ENCODE measurements around the gene INSIG1.

The INSIG1 gene

DNA sequence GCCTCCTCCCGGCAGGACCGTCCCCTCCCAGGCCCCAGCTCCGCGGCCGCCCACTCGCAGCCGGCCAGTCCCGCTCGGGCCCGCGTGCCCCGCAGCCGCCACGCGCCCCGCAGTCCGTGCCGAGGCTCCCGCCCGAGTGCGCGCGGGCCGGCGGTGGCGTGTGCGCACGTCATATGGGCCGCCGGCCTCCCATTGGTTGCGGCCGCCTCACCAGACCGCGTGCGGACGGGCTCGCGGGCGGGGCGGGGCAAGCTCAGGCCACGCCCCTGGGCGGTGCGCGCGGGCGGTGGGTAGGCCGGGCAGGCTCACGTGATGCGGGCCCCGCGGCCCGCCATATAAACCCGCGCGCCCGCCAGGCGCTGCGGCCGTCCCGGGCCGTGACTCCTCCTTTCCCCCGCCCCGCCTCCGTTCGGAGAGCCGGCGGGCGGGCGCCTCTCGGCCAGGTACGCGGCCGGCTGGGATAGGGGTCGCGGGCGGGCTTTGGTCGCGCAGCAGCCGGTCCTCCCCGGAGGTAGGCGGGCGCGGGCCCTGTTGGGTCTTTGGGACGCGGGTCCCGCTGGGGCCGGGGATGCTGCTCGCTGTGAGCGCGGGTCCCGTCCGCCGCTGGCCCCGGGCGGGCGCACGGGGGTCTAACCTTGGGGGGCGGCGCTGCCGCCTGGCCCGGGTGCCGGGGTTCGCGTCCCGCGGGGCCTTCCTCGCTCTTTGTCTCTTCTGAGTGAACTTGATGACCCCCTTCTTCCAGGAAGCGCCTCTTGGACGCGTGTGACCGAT, at the start of gene INSIG1:
TSS of gene INSIG1 (plus strand) at position 362 of the 771 bp plus-strand sequence. CDS start at position 770, 408 bp downstream.
- in situ Hi-C loops (cut with MboI; ENCODE audit: low sequenced_read_pairs), result no loop called here

DNA sequence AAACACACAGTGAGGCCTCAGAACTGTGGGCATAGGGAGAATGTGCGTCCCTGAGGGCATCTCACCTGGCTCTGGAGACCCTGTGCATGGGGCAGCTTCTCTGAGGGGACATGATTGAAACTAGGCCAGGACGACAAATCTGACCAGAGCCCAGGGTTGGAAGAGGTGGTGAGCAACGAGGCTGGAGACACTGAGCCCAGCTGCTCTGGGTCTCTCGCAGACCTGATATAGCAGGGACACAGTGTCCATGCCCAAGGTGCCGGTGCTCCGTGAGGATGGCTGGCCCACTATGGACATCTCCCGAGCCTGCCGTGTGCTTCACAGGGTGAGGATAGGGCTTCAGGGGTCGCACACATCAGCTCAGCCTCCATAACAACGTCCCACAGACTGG, 49.3 kb upstream of the INSIG1 start:
- in situ Hi-C loops (cut with MboI; ENCODE audit: low sequenced_read_pairs), result no loop called here

DNA sequence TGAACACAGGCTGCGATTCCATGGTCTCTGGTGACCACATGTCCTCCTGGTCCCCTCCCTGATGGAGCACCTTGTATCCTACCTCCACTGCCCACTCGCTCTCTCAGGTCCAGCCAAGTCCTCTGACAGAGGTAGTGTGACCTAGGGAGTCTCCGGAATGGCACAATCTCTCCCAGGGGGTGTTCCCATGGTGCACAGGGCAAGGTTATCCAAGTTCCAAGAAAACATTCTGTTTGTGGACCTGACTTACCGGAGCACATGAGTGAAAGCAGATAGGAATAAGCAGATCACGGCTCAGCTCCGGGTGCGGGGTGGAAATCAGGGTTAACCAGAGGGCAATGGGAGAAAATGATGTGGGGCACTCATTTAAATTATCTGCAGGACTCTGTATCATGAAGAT, 45.8 kb upstream of the INSIG1 start:
- in situ Hi-C loops (cut with MboI; ENCODE audit: low sequenced_read_pairs), result no loop called here

DNA sequence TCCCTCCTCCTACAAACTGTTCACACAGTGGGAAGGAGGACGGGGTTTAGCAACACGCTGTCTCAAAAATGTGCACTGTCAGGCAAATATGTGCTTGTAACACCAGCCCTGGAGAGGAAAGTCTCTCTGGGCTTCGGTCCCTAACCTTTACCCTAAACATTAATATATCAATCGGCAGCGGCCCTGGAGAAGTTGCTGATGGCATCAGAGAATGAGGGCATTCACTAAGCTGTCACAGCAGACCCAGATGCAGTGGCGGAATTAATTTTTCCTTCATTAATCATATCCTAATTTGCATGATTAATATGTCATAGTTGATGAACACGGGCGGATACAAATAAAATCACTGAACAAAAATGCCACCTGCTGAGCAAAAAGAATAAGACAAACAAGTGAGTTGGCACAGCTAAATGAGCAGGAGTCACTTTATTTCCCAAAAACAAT, 45.2 kb upstream of the INSIG1 start:
- in situ Hi-C loops (cut with MboI; ENCODE audit: low sequenced_read_pairs), result no loop called here

DNA sequence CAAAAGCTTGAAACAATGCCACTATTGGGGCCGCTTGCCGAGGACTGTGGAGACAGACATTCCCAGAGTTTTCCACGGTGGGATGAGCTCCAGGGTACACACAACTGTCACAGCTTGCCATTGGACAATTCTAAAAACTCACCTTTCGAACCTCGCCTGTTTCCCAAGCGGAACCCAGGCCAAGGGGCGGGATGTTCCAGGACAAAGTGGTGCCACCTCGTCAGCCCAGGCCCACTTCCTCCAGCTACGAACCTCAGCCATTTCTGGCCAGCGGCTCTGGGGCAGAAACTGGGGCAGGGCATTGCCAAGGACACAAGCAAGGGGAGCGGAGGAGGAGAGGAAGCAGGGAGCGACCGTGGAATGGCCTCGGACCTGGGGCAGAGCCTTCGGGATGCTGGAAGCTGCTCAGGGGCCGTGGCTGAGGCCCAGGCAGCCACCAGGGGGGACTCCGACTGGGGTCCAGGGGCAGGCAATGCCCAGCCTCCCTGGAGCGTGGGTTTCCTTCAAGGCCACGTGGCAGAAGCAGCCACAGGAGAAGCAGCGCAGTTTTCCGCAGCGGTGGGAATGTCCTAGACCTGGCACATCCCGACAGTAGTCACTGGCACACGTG, 44.7 kb upstream of the INSIG1 start:
- in situ Hi-C loops (cut with MboI; ENCODE audit: low sequenced_read_pairs), result no loop called here

DNA sequence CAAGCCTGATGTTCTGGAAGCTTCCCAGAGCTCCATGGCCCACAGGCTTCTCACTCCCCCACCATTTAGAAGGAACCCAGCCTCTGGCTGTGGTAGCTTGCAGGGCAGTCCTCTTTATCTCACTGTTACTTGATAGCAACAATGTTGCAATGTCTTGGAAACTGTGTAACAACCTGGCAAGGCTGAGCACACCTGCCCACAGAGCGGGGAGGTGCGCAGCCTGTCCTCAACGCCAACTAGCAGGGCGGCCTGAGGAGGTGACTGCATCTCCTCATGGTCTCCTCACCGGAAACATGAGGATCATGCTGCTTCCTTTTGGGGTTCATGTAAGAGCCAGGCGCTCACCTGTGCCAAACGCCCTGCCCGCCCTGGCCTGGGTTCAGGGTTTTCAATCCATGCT, 43.7 kb upstream of the INSIG1 start:
- in situ Hi-C loops (cut with MboI; ENCODE audit: low sequenced_read_pairs), result no loop called here

DNA sequence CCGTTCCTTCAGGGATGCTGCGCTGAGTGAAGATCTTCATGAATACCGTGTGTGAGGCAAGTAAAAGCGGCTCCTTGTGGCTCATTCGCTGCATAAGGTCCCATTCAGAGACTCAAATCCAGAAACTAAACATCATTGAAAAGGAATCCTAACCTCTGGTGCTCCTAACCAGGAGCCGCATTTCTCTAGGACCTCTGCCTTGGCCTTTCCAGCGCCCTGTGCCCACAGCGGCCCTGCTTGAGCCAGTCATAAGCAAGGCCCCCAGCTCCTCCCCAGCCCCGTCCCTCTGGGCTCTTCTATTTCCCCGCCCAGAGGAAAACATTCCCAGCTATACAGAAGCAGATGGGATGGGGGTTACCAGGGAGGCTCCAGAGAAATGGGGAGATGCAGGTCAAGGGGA, 42.6 kb upstream of the INSIG1 start:
- in situ Hi-C loops (cut with MboI; ENCODE audit: low sequenced_read_pairs), result no loop called here

DNA sequence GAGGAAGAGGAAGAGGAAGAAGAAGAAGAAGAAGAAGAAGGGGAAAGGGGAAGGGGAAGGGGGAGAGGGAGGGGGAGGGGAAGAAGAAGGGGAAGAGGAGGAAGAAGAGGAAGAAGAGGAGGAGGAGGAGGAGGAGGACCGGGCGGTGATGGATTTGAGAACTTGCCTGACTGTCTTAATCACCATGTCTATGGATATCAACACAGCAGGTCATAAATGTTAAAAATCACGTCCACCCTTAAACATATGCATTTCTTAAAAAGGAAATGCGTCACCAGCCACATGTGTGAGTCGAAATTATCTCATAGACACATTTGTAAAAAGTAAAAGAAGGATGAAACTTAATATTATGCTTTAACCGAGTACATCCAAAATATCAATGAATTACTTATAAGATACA, 42.1 kb upstream of the INSIG1 start:
- in situ Hi-C loops (cut with MboI; ENCODE audit: low sequenced_read_pairs), result no loop called here

DNA sequence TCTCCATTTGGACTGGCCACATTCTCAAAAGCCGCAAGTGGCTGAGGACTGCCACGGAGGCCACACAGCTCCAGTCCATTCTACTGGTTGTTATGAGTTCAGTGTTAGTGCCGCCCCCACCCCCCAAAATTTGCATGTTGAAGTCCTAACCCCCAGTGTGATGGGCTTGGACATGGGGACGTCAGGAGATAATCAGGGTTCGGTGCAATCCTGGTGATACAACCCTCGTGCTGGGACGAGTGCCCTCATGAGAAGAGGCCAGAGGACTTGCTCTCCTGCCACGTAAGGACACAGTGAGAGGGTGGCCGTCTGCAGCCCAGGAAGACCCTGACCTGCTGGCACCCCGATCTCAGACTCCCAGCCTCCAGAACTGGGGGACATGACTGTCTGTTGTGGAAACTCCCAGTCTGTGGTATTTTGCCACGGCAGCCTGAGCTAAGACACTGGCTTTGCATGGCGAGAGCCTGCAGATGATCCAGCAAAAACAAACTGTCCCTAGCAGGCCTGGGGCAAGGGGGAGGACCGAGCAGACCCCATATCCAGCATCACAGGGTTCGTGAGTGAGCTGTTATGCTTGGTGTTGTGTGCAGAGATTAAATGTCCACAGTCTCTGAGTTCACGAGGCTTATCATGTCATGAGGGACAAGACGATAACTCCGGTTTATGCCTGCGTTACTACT, 41.5 kb upstream of the INSIG1 start:
- in situ Hi-C loops (cut with MboI; ENCODE audit: low sequenced_read_pairs), result no loop called here

DNA sequence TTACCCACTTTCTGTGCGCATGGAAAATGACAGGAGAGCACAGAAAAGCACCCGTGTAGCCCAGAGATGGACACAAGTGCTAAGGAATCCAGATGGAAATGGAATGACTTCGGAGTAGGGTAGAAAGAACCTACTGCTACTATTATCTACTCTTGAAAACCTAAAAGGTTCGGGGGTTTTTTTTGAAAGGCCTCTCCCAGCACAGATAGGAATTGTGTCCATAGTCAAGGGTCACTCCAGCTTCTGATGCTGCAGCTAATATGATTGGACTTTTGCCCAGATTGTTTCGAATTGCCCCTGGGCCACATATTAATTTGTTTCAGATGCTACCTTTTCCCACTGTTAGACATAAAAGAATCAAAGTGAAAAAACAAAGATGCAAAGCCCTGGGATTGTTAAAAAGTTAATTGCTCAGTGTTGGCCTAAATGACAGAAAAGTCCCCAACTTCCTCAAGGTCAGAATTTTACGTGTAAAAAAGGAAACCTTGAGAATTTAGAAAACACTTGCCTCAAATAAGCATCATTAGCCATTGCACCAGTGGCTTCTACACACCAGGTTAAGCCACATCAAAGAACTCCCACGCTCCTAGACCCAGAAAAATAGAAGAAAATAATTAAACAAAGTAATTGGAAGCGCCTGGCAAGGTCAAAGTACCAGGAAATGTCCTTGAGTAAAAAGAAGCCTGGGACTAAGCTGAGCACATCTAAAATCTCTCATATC, 40.8 kb upstream of the INSIG1 start:
- in situ Hi-C loops (cut with MboI; ENCODE audit: low sequenced_read_pairs), result no loop called here

DNA sequence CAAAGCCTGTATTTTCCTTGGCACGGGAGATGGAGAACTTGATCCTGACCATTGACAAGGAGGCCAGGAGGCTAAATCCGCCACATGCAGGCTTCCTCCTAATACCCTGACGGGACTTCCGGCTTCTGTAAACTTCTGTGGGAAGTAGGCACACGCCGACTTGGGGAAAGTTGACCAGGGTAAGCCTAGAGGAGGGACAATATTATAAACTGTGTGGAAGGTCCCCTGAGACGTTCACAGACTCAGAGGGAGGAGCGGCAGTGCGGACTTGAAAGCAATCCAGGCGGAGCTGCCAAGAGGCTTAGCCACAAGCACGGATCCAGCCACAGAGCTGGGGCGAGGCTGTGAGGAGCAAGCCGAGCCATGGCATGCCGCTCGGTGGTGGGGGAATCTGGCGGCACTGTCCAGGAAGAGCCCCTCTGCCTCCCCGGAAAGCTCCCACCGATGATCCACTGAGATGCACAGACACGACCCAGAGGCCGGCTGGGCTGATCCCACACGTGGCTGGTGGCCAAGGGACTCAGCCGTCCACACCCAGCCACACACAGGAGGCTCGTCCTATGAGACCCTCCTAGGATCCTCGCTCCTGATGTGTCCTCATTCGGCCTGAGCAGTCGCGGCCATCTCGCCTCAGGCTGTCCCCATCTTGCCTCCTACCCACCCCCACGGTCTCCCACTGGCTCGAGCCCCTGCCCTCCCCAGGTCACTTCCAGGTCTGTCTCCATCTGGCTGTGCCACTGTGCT, 40.0 kb upstream of the INSIG1 start:
- in situ Hi-C loops (cut with MboI; ENCODE audit: low sequenced_read_pairs), result no loop called here

DNA sequence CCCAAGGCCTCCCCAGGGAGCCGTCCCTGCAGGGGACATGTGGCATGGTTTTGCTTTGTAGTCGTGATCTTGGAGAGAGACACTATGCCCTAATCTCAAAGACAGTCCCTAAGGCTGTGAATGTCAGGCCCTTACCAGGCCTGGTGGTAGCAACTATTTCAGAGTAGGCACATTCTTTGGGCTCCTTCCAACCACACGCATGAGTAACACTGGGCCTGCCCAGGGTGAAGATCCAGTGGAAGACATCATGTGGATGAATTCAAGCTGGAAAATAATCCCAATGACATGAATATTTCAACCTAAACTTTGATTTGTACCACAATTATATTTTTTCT, 39.5 kb upstream of the INSIG1 start:
- in situ Hi-C loops (cut with MboI; ENCODE audit: low sequenced_read_pairs), result no loop called here

DNA sequence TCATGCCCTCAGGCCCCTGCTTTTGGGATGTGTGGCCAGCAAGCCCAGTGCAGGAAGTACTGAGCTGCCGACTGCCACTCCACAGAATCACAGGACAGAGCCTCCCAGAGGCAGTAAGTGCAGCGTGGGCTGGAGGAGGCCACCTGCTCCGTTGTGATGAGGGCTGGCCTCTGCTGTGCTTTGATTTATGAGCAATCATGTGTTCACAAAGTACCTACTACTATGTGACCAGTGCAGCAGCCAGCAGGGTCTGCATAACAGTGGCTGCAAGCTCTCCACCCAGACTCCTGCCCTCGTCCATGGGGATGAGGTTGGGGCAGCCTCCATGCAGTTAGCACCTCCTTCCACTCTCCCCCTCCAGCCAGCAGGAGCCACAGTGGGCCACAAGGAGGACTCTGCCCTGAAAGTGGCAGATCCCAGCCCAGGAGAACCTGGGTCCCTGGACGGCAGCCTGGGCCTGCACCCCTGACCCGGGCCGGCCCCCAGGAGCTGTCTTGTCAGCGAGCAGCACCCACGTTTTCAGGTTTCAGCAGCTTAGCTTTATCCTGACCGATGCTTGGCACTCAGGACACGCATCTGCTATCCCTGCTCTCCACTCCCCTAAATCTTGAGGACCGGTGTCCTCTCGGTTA, 37.7 kb upstream of the INSIG1 start:
- in situ Hi-C loops (cut with MboI; ENCODE audit: low sequenced_read_pairs), result no loop called here

DNA sequence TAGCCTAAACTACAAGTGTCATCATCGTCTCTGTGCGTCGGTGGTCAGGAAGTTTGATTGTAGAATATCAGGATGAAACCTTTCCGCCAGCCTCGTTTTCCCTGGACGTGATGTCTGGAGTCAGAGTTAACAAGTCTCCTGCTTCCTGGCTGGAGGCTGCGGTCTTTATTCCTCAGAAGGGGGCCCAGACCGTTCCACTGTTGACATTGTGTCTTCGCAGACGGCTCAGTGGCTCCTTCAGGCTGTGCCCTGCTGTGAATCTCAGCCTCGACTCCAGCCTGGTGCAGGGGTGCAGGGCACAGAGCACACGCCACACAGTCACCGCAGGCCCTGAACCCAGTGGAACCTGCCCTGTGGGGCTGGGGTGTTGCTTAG, 37.2 kb upstream of the INSIG1 start:
- in situ Hi-C loops (cut with MboI; ENCODE audit: low sequenced_read_pairs), result no loop called here

DNA sequence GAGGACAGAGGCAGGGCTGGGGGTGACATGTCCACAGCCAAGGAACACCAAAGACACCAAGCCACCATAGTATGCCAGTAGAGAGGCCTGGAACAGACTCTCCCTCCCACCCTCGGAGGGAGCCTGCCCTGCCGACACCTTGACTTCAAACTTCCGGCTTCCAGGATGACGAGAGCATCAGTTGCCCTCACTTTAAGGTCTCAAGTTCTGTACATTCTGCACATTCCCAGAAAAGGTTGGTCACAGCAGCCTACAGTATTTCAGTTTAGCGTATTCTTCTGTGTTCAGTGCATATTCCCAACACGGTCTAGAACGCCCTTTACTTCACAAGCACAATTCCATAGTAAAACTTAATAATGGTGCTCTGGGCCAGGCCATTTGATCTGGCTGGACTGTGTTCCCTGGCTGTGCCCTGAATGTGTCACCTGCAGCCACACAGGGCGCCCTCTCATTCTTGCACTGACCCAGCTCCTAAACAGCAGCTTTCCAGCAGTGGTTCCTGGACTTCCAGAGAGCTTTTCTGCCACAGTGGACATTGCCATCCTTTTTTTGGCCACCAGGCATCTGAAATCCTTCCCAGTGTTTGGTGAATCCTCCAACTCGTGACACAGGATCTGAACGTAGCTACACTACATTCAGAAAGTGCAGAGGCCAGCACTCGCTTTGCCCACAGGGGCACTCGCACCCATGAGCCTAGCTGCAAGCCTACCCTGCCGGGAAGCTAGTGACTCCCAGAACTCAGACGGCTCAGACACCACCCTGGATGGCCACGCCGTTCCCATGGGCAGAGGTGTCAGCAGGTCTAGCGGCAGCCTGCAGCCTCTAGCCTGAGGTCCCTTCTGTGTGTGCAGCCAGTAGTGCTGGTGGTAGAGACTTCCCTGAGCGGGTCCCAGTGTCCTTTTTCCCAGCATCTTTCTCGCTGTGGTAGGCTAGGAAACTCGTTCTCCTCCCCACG, 36.4 kb upstream of the INSIG1 start:
- in situ Hi-C loops (cut with MboI; ENCODE audit: low sequenced_read_pairs), result no loop called here

DNA sequence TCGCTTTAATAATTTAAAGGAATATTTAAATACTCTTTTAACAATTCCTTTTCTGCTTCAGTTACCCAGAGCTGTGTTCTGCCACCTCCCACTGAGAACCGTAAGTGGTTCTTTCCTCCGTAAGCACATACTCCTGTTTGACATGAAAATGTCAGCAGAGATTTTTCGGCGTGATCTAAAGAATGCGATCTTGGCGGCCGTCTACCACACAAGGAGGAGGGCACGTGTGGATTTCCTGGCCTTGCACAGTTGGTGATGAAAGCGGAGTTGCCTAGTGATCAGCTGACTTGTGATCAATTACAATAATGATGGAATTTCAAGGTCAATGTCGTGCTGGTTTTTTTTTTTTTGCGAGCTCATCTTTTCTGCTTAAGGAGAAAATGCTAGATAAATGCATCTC, 35.6 kb upstream of the INSIG1 start:
- in situ Hi-C loops (cut with MboI; ENCODE audit: low sequenced_read_pairs), result no loop called here

DNA sequence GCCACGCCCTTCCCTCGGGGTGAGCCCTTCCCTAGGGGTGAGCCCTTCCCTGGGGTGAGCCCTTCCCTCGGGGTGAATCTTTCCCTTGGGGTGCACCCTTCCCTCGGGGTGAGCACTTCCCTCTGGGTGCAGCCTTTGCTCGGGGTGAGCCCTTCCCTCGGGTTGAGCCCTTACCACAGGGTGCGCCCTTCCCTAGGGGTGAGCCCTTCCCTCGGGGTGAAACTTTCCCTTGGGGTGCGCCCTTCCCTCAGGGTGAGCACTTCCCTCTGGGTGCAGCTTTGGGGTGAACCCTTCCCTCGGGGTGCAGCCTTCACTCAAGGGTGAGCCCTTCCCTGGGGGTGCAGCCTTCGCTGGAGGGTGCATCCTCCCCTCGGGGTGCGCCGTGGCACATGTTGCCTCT, 34.6 kb upstream of the INSIG1 start:
- in situ Hi-C loops (cut with MboI; ENCODE audit: low sequenced_read_pairs), result no loop called here

DNA sequence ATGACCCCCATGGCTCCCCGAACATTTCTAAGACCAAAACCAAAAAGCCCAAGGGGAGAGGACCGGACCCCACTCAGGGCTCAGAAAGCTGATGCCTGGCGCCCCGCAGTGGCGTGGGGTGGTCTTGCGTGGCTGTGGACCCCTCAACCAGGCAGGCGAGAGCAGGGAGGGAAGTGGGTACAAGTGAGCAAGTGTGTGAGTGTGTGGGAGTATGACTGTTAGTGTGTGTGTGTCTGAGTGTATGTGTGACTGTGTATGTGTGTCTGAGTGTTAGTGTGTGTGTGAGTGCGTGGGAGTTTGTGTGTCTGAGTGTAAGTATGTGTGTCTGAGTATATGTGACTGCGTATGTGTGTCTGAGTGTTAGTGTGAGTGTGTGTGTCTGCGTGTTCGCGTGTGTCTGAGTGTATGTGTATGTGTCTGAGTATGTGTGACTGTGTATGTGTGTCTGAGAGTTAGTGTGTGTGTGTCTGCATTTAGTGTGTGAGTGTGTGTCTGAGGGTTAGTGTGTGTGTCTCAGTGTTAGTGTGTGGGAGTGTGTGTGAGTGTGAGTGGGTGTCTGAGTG, 34.0 kb upstream of the INSIG1 start:
- in situ Hi-C loops (cut with MboI; ENCODE audit: low sequenced_read_pairs), result no loop called here

DNA sequence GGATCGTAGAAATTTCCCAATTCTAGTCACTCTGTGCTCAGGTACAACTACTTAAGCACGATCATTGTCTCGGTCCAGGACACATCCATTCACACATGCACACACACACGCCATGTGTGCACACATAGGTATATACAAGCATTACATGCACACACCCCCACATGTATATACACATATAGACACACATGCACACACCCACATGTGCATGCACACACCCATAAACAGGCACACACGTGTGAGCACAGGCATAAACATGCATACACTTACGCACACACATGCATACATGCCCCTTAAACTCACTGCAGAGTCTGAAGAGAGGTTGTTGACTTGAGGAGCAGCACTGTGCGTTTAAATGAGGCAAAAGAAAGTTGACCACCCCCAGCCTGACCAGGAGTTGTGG, 32.5 kb upstream of the INSIG1 start:
- in situ Hi-C loops (cut with MboI; ENCODE audit: low sequenced_read_pairs), result no loop called here

All from HL-60/S4 (cell line).